Ureter (tissue), 1 donor: ENCODE data around the gene TTC27. TPM values are rescaled to one million over a fixed set of nuclear protein-coding genes. Genes with fewer than 3 reads are reported as not detected.
"Not testable (repeated sequence)": the region's sequence is repeated elsewhere in the genome, so short reads cannot be mapped to it uniquely, and the experiment has no call there.

Experiments used
- DNase-seq: peaks from one replicate; pipeline ENCODE4 v3.0.0-alpha.2; 2020; ENCODE audit warnings: low spot score
- total RNA-seq: library from RNA; stranded (reverse); gene quantifications from one replicate; pipeline ENCODE4 v1.2.4, GENCODE V29; 2023
- donor health status: DM: yes; HTN: yes; CAD: no.

The TTC27 gene
- total RNA-seq, 1 donor from 2014 or later = 29.4 TPM

DNA sequence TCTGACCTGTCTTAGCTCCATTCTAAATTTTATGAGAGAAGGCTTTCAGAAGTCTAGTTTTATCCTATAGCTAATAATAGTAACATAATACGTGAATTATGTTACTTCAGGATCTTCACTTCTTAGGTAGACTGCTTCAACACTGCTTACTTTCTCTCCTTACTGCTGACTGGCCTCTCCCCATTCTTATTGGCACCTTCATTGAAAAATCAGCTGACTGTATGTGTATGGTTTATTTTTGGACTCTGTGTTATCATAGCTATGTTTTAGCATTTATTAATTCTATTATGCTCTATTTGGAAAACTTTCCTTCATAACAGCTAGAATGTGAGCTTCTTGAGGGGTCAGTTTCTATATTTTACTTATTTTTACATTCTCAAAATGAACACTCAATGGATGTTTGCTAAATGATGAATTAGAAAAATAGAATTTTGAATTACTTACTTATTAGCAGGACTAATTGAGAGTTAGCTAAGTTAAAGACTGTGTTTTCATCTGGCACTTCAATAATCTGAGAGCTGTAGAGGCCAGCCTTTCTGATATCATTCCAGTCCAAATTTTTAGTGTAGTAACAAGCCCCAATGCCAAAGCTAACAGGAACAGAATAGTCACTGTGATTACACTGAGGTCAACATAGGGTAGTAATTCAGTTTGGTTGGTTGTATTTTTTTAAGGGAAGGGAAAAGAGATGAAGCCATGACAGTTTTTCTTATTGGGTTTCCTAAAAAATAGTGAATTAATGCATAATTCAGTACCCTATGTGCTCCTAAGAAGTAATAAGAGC lies 92.3 kb downstream of the TTC27 start:
- DNase-seq = no peak

DNA sequence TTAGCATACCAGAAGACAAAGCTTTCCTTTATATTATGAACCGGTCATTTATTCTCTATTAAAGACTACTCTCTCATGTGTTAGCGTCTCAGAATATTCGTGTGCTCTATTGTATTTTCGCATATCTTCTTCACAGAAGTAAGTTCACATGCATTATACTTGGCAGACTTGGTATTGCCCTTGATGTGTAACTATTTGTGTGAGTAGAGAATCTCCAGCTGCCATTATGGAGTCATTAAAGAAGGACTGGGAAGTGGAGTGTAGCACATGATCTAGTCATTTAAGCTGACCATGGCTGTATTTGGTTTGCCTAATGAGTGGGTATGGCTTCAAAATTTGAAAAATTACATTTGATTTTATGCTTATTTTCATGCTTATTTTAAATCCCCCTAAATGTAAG lies 92.9 kb downstream of the TTC27 start:
- no peak for DNase-seq

DNA sequence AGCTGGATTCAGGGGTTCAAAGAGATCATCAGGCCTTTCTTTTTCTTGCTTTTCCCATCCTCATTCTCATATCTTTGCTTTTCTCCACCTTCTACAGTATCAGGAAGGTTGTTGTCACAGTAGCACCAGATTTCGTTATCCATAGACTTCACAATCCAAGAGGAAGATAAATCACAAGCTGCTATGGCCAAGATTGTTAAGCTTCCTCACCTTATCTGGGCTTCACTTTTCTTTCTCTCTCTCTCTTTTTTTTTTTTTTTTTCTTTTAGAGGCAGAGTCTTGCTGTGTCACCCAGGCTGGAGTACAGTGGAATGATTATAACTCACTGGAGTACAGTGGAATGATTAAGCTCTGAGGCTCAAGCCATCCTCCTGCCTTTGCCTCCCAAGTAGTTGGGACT lies 93.5 kb downstream of the TTC27 start:
- no peak for DNase-seq

DNA sequence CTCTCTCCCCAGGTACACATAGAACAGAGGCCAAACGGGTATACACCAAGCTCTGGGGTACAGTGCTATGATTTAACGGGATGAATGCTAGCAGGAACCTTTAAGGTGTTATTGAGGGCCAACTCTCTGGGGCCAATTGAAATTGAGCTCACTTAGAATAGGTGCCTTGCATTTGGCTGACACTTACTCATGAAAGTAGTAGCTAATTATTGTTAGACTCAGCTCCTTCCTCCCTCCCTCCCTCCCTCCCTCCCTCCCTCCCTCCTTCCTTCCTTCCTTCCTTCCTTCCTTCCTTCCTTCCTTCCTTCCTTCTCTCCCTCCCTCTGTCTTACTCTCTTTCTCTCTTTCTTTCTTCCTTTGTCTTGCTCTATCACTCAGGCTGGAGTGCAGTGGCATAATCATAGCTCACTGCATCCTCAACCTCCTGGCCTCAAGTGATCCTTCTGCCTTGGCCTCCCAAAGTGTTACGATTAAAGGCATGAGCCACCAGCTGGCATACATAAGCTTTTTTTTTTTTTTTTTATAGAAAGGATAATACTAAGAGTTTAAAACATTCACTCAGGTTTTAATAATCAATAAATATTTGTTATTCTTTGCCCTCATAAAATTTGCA lies 95.7 kb downstream of the TTC27 start:
- no peak for DNase-seq

DNA sequence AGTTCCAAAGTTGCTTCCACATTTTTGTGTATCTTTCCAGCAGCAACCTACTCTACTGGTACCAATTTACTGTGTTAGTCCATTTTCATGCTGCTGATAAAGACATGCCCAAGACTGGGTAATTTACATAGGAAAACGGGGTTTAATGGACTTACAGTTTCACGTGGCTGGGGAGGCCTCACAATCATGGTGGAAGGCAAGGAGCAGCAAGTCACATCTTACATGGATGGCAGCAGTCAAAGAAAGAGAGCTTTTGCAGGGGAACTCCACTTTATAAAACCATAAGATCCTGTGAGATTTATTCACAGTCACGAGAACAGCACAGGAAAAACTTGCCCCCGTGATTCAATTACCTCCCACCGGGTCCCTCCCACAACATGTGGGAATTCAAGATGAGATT lies 98.8 kb downstream of the TTC27 start:
- not testable (repeated sequence) for DNase-seq

DNA sequence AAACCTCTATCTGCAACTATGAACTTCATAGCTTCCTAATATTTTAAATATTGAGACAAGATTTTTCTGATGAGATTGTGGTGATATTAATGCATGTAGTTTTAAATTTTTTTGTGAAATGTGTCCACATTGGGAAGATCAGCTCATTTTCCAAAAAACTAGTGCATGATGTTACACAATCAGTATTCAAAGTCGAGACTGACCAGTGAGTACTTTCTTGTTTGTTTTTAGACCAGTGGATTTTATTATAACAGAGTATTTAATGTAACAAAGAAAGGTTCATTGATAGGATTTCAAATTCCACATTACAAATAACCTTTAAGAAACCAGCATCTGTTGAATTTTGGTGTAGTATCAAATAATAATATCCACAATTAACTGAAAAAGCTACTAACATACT lies 99.3 kb downstream of the TTC27 start:
- no peak for DNase-seq

DNA sequence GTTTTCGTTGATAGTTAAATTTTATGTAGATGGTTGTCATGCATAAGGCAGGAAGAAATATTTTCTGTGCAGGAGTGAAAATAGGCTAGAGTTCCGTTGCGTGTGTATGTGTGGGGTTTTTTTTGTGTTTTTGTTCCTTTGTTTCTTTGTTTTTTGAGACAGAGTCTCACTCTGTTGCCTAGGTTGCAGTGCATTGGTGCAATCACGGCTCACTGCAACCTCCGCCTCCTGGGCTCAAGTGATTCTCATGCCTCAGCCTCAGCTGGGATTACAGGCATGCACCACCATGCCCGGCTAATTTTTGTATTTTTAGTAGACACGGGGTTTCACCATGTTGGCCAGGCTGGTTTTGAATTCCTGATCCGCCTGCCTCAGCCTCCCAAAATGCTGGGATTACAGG lies 103.1 kb downstream of the TTC27 start:
- not testable (repeated sequence) for DNase-seq

DNA sequence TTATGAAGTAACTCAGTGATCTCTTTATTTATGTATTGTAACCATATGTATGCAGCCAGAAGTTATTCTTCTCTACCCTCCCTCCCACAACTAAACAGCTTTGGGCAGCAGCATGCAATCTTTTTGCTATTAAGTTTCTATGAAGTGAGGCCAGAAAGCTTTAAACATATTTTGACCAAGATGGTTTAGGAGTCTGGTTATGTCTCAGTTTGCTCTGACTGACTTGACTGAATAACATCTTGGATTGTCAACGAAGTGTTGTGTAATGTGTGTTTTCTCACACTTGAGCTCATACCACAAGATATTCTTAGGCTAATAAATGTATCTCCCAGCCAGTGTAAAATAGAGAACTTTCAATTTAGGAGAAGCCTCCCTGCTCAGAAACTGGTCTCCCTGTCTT lies 104.3 kb downstream of the TTC27 start:
- no peak for DNase-seq

DNA sequence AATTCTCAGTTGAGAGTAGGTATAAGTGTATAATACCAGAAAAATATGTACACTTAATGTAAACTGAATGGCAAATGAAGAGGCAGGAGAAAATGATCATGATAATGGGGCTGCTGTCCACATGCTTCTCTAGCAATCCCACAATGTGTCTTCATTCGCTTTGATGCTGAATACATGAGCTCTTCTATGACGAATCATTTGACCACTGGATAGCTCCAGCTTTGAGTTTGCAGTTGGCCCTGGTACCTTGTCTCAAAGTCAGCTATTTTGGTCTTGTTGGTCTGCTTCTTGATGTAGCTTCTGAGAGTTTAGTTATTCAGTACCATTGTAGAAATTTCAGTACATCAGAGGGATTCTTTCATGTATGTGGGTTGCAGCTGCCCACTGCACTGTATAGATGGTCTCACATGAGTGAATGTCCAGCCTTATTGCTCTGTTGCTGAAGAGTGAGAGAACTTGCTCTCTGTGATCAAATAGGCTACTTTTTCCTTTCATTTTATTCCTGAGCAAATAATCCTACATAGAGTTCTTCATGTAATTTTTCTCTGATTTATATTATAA lies 105.1 kb downstream of the TTC27 start:
- DNase-seq = no peak

DNA sequence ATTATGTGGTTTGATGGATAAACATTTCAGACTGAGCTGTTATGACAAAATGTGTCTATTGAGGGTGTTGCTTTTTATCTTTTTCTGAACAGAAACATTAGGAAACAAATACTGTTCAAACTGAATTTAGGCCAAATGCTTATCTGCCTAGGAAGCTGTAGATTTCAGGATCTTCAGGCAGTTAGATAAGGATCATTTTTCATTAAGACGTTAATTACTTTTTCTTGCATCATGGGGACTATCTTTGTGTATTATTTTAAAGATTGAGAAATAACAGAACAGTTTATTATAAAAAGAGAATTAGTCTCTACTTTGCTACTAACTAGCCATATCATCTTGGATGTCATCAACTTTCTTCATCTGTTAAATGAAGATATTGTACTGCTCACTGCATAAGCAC lies 107.5 kb downstream of the TTC27 start:
- no peak for DNase-seq

DNA sequence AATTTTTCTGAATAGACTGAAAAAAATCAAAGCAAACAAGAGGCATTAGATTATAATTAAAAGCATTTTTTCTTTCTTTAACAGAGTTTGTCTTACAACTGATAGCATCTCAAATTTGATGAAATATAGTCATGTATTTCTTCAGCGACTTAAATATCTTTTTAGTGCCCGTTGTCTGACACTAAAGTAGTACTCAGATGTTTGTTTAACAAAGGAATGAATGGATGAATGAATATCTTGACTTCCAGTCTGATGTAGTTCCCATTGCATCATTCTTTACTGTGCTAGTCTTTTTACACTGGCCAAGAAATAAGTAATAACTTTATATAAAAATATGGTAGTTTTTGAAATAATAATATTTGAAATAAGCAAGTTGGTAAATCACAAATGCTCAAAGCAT lies 111.1 kb downstream of the TTC27 start:
- DNase-seq = no peak

DNA sequence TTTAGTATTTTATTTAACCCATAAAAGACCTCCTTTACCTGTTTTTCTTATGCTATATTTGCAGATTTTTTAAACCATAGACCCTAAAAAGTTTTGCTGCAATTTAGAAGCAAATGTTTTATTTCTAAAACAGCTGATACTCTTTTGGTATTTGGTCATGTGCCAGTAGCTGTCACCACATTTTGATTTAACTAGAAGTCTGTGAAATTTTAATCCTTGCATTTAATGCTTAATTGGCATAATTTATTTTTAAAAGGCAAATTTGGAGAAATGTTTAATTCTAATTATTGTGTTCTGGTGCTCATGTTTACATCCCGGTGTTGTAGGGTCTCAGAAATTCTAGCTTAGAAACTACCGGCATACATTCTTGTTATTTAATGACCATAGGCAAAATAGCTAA lies 111.8 kb downstream of the TTC27 start:
- no peak for DNase-seq

DNA sequence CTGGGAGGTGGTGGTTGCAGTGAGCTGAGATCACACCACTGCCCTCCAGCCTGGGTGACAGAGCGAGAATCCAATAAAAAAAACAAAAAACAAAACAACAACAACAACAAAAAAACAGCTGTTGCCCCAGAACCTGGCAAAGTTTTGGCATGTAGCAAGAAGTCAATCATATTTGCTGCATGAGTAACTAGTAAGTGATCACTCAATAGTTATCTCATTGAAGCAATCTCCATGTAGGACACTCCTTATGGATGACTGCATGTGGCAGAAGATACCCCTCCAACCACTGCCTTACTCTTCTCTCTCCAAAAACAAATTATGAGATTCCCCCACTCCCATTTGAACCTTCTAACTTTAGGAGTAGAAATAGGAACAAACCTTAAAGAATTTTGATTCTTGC lies 113.7 kb downstream of the TTC27 start:
- no peak for DNase-seq

DNA sequence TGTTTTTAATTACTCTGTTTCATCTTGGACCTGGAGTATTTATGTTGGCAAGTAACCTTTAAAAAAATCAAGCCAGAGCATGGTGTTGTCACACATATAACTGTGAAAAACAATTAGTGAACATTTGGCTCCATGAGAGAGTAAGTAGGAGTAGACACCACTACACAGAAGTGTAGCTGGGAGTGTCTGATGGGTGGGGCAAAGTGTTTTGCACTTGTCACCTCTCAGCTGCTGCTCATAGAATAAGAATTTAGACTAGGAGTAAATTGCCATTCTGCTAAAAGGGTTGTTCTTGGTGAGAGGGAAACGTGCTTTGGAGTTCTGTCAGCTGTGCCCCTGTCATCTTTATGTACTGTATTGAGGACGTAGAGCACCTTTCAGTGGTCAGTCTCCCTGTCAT lies 114.5 kb downstream of the TTC27 start:
- no peak for DNase-seq

DNA sequence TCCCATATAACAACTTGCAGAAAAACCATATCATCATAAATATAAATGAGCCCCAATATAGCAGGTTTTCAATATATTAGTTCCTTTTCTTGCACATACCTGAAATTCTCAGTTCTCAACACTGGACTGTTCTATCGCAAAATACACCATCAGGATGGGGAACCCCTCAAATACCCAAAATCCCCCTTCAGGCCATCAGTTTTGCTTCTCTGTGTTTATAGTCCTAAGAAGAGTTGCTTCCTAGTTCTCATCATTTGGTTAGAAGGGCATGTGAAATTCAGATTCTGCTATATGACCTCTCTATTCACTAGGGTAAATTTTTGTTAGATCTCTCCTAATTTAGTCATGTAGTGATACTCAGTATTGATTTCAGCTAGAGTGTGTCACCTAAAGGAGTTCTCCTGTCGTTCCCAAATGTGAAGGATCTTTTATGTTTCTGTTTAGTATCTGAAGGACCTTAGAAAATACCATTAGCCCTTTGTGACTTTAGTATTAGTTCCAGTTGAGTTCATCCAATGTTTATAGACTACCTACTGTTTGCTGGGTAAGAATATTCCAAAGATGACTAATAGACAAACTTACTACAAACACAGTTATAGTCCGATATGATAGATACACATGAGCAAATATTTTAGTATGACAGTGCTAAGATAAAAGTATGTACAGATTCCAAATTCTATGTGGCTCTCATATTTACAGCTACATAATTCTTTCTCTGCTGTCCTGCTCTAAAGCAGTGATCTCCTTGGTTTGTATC lies 115.8 kb downstream of the TTC27 start:
- DNase-seq = no peak

DNA sequence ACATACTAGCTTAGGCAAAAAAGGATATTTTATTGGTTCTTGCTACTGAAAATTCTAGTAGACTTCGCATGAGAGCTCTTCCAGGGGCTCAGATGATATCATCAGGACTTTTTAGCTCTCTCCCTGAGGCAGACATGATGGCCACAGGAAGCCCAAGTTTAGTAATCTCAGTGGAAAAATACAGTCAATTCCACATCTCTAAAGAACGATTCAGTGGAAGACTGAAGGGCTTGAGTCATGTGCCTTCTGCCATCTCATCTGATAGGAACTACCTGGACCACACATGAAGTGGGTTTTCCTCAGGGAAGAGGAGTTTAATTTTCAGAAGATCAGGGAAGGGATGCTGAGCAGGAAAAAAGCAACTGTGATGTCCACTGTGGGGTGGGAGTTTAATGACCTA lies 117.3 kb downstream of the TTC27 start:
- no peak for DNase-seq

DNA sequence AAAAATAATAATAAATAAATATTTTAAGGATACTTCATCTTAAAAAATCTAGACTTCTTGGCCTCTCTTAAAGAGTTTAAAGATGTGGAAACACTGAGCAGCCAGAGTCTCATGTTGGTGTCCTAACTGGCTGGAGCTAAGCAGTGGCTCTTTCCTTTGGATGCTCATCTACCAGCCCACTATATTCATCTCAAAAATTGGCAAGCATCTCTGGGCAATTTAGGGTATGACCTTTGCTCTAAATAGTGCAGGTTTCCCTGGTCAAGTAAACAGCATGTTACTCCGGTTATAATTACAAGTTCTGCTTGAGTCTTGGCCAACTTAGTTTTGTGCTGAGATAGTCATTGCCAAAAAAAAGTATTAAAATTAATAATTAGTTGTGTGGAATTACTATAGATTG lies 117.8 kb downstream of the TTC27 start:
- no peak for DNase-seq

DNA sequence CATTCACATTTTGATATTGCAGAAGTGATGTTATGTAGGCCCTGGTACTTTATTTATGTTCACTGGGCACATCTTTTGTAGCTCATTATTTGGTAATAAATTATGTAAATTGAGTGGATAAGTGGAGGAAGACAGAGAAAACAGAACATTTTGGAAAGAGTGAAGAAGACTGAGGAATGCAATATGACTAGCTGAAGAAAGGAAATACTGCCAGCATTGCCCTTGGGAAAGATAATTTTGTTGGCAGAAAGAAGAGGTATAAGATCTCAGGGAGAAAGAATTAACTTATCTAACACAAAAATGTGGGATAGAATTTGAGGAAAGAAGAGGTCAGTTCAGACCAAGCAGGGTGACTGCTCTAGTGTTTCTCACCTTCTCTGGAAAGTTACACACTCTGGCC lies 118.8 kb downstream of the TTC27 start:
- DNase-seq = no peak

DNA sequence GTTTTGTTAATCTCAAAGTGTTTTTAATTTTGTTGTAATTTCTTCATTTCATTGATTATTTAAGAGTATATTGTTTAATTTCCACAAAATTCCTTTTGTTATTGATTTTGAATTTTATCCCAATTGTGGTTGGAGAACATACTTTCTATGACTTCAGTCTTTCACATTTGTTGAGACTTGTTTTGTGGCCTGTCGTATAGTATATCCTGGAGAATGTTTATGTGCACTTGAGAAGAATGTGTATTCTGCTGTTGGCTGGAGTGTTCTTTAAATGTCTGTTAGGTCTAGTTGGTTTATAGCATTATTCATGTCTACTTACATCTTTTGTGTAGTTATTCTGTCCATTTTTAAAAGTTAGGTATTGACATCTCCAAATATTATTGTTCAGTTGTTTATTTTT lies 120.3 kb downstream of the TTC27 start:
- DNase-seq = no peak

DNA sequence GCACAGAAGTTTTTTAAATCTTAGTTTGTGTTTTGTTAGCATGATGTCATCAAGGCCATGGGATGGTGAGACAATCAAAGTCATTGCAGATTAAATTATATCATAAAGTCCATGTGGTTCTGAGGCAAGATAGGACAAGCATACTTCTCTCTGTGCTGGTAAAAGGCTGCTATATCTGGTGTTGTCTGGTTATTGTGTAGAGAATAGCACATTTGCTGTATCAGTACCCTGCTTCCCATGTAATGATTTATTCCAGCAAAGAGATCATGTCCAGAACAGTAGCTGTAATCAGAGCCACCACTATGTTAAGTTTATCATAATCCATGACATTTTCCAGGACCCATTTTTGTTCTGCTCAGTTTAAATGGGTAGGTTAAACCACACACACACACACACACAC lies 123.0 kb downstream of the TTC27 start:
- DNase-seq = no peak

DNA sequence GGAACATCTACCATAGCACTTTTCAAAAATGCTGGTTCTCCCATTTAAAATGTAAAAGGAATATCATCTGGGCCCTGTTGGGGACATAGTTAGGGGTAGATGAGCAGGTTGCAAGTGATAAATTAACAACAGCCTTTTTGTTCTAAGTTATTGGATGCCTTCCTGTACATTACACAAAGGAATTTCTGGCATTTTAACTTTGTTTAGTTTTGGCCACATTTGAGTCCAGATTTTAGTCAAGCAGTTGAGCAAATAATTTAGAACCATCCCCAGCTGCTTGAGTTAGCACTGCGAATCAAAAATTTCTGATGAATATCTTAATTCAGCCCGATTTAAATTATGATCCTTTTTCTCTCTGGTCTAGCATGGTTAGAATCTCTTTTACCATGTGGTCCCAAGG lies 124.4 kb downstream of the TTC27 start:
- DNase-seq = no peak

DNA sequence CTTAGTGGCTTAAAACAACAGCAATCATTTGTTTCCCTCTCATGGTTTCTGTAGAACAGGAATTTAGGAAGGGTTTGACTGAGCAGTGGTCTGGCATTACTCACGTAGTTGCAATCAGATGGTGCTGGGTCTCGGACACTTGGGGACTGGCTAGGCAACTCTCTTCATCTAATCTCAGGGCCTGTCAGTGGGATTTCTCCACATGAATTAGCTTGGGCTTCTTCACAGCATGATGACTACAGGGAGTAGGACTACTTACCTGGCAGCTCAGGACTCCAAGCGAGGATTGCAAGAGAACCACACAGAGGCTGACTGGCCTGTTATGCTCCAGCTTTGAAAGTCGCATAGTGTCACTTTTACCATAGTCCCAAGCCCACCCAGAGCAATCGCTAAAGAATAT lies 125.1 kb downstream of the TTC27 start:
- no peak for DNase-seq

DNA sequence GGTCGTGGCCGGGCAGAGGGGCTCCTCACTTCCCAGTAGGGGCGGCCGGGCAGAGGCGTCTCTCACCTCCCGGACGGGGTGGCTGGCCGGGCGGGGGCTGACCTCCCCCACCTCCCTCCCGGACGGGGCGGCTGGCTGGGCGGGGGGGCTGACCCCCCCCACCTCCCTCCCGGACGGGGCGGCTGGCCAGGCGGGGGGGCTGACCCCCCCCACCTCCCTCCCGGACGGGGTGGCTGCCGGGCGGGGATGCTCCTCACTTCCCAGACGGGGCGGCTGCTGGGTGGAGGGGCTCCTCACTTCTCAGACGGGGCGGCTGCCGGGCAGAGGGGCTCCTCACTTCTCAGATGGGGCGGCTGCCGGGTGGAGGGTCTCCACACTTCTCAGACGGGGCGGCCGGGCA lies 126.8 kb downstream of the TTC27 start:
- not testable (repeated sequence) for DNase-seq
